ENCODE results near the gene LMLN. TPM values are rescaled to one million over a fixed set of nuclear protein-coding genes. Genes with fewer than 3 reads are reported as not detected.
"Not testable (repeated sequence)": the region's sequence is repeated elsewhere in the genome, so short reads cannot be mapped to it uniquely, and the experiment has no call there.

The LMLN gene
- total RNA-seq, 1 donor from 2014 or later, result 9.2 TPM

- no peak for DNase-seq
Observed at GRCh38 chr3:197956626-197956988, 3.4 kb upstream of the LMLN start.

GRCh38 chr3:197957790-197958133, 2.3 kb upstream of the LMLN start:
- DNase-seq, result no peak

GRCh38 chr3:197958346-197958745, 1.7 kb upstream of the LMLN start:
- DNase-seq, result no peak

DNA sequence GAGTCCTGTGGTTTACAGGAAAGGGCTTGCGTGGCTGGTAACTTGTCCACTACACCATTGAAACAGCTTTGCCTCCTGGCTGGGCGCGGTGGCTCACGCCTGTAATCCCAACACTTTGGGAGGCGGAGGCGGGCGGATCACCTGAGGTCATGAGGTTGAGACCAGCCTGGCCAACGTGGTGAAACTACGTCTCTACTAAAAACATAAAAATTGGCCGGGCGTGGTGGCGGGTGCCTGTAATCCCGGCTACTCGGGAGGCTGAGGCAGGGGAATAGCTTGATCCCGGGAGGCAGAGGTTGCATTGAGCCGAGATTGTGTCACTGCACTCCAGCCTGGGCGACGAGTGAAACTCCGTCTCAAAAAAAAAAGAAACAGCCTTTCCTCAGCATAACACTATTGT, 1.2 kb upstream of the LMLN start:
- DNase-seq, result not testable (repeated sequence)

- no peak for DNase-seq
Observed at GRCh38 chr3:197959500-197959890, 522 bp upstream of the LMLN start.

DNA sequence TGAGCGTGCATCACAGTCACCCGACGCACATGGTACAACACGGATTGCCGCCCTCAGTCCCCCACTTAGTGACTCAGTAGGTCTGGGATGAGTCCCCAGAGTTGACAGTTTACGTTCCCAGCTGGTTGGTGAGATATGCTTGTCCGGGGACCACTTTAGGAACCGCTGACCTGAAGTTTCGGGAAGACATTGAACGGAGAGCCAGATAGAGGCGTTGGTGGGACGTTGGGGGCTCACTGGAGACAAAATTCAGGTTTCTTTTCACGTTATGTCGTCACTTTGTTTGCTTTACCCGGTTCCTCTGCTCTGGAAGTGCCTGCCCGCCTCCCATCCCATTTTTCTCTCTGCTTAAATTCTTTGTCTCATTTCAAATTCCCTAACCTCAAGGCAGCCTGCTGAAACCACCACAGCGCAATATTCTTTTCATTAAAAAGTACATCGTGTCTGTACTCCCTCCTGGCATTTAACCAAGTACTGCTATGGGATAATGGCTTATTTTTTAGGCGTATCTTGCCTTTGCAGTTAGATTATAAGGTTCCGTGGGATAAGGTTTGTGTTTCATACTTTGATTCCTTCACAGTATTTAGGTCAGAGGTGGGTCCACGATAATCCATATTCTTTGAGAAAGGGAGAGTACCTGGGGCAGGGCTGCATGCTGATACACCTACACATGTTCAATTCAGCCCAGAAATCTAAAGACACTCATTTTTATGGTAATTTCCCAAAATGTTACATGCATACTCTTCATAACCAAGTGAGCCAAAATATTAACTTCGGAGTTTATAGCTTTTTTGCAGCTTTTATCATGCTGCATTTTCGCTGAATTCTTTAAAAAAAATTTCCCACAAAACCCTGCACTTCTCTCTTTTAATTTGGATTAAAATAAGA, 921 bp downstream of the LMLN start:
- DNase-seq, result peak; percentile 25

DNA sequence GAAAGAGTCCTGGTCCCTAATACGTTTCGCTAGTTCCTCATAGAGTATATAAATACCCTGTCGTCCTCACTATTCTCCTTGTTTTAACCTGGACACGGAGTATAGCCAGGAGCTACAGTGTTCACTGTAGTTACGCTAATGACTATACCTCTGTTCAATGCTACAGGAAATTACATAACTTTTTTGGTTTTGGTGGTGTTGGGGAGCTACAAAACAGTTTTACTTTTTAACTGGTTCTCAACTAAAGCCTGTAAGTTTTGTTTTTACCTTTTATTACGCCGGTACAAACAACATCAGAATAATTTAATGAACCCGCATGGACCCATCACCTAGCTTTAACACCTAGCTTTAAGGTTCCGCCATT, 1.5 kb downstream of the LMLN start:
- no peak for DNase-seq

DNA sequence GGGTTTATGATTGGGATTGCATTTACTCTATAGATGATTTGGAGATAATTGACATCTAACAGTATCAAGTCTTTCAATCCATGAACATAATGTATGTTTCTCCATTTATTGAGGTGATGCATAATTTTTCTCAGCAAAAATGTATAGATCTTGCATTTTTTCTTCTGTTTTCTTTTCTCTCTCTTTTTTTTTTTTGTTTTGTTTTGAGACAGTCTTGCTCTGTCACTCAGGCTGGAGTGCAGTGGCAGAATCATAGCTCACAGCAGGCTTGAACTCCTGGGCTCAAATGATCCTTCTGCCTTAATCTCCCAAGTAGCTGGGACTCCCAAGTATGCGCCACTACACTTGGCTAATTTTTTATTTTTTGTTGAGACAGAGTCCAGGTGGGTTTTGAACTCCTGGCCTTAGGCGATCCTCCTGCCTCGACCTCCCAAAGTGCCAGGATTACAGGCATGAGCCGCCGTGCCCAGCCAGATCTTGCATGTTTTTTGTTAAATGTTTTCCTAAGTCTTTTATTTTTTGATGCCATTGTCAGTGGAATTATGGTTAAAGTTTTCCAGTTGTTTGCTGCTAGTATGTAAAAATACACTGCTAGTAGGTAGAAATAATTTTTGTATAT, 3.1 kb downstream of the LMLN start:
- no peak for DNase-seq

GRCh38 chr3:197967337-197967989, 7.4 kb downstream of the LMLN start:
- not testable (repeated sequence) for DNase-seq

DNA sequence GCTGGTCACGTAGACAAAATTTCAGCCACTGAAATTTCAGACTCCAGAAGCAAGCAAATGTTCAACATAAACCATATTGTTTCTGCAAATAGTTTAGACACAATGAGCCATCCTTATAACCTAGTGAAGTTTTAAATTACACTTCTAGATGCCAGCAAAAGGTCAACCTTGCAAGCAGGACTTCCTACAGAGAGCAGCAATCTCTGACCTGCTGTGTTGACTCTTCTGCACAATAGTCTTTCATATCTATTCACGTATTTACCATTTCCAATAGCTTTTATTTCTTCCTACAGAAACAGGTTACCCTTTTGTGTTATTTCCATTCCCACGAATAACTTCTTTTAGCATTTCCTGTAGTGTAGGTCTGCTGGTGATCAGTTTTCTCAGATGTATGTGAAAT, 10.6 kb downstream of the LMLN start:
- no peak for DNase-seq

DNA sequence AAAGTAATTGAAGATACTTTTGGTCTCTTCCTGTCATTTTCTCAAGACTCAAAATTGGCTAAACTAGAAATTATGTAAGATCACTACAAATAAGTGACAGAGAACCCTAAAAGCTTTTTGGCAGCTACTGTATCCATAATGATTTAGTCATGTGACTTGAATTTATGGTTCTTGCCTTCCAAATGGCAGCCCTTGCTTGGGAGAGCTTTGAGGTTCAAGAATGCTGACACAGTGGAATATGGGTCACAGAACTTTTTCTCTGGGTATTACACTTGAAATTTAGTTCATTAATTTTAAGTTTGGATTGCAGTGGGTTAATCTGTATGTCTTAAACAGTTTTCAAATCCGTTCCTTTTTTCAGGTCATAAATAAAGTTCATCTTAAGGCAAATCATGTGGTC, 14.0 kb downstream of the LMLN start:
- no peak for DNase-seq

DNA sequence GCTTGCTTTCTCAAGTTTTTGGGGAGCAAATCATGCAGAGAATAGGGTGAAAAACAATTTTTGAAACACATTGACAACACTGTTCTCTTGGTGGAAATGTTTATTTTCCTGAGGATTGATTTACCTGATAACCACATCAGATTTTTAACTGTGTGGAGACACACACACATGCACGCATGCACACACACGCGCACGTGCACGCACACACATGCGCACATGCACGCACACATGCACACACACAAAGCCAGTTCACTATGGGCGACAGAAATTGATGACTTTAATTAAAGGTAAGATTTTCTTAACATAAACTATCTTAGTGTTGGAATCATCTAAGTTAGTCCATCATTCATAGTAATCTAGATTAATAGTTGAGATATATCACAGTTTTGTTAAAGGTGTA, 15.3 kb downstream of the LMLN start:
- no peak for DNase-seq

DNA sequence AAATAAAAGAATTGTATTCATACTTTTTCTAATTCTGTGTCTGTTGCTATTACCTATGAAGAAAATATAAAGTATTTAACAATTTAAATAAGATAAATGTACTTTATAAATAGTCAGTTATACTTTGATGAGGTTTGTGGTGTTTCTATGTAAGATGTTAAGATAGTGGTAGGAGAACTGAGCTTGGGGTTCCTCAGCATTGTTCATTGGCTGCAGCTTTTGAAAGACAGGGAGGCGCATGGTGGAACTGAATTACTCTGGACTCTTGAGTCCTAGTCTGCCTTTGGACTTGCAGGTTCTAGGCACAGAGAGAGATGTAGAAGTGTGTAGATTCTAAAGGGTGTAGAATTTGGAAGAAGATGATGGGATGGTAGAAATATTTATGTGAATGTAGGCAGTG, 23.1 kb downstream of the LMLN start:
- no peak for DNase-seq

DNA sequence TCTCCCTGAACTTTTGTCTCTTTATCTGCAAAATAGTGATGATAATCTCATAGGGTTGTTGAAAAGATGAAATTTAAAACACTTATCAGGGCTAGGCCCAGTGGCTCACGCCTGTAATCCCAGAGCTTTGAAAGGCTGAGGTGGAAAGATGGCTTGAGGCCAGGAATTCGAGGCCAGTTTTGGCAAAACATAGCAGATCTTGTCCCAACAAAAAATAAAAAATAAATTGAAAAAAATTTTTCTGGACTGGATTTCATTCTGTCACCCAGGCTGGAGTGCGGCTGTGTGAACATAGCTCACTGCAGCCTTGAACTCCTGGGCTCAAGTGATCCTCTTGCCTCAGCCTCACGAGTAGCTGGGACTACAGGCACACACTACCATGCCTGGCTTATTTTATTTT, 29.6 kb downstream of the LMLN start:
- no peak for DNase-seq

- DNase-seq, result no peak
Observed at GRCh38 chr3:197994736-197995135, 34.7 kb downstream of the LMLN start.

GRCh38 chr3:197996855-197997254, 36.8 kb downstream of the LMLN start:
- DNase-seq, result no peak

- DNase-seq, result no peak
Observed at GRCh38 chr3:197997936-197998335, 37.9 kb downstream of the LMLN start.

- DNase-seq, result no peak
Observed at GRCh38 chr3:198017090-198017489, 57.1 kb downstream of the LMLN start.

GRCh38 chr3:198018416-198018815, 58.4 kb downstream of the LMLN start:
- no peak for DNase-seq

DNA sequence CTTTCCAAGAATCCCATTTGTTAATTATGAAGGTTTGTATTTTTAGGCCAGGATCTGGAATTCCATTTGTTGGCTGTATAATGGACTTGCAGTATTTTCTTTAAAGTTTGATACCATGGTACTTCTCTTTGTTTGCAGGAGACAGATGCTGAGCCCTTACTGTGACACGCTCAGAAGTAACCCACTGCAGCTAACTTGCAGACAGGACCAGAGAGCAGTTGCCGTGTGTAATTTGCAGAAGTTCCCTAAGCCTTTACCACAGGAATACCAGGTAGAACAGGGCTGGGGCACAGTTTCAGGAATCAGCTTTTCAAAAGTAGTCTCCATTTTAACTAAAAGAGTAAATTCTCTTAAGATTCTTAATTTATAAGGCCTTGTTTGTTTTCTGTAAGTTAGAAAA, 59.1 kb downstream of the LMLN start:
- no peak for DNase-seq

DNA sequence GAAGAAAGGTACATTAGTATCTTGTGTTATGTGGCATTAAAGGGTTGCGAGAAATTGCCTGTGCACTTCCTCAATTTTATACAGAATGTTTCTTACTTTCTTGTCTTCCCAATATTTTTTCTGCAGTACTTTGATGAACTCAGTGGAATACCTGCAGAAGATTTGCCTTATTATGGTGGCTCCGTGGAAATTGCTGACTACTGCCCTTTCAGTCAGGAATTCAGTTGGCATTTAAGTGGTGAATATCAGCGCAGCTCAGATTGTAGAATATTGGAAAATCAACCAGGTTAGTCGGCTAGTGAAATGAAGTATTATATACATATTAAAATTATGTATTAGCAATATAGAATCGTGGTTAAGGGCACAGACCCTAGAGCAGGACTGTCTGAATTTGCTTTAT, 61.3 kb downstream of the LMLN start:
- no peak for DNase-seq

DNA sequence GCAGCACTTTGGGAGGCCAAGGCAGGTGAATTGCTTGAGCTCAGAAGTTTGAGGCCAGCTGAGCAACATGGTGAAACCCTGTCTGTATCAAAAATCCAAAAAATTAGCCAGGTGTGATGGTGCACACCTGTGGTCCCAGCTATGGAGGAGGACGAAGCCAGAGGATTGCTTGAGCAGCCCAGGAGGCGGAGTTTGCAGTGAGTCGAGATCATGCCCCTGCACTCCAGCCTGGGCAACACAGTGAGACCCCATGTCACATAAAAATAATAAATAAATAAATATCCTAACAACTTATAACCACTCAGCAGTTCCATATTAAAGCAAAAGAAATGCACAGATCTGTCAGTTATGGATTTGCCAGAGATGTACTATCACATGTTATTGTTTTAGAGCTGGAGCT, 62.6 kb downstream of the LMLN start:
- DNase-seq, result no peak

DNA sequence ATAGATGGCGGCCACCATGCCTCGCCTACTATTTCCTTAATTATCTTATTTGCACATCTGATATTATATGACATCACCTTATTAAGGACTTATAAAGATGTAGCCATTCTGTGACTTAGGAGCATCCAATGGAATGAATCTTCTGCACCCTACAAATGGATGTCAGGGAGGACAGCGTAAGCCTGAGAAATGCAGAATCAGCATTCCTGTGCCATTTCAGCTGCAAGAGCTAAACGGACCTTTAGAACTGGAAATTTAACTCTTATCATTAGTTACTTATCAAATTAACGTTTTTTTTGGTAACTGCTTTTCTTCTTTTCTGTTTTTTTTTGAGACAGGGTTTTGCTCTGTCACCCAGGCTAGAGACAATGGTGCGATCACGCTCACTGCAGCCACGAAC, 65.6 kb downstream of the LMLN start:
- no peak for DNase-seq

GRCh38 chr3:198026620-198027019, 66.6 kb downstream of the LMLN start:
- DNase-seq, result no peak
